Coronary artery (tissue), 2 donors: Measurements from ENCODE around the gene TEAD4.

Experiments used
- DNase-seq: peaks from one replicate; pipeline ENCODE4 v3.0.0-alpha.2; 2017; ENCODE audit warnings: low spot score
- H3K27ac ChIP-seq, 2 donors: fragments of 200-600 bp; sonication (generic); one replicate each; pipeline ENCODE4 v1.5.1; 2016 to 2019
- H3K4me3 ChIP-seq: fragments of 200-600 bp; sonication (generic); 2 replicates; pipeline ENCODE4 v1.5.1; 2016; ENCODE audit warnings: mild to moderate bottlenecking, moderate library complexity
- TF ChIP-seq, protein P1 (sequence below): fragments of 200-600 bp; sonication (generic); IDR thresholded peaks from one replicate; pipeline ENCODE4 v1.5.1; 2019; ENCODE audit warnings: antibody characterized with exemption

TEAD4 gene

DNA sequence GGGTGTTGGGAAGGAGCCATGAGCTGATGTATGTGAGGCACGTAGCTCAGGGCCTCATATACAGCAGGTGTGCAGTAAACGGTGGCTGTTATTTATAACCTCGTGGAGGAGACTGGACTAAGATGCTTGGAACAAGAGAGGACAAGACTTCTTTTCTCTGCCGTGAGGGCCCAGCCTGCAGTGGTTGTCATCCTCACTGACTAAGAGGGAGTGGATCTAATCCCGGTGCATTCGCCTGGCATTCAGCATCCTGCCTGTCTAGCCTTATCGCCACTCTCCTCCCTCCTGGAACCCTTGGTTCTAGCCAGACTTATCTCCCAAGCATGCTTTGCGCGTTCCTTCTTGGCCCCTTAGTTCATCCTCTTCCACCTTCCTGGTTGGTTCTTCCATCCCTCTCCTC, 121.9 kb downstream of the TEAD4 start:
- Histone ChIP-seq H3K4me3 (no peak overlapping the region), H3K27ac (no peak overlapping the region)
- no peak for DNase-seq

GRCh38 chr12:3081886-3082285, 122.7 kb downstream of the TEAD4 start:
- Histone ChIP-seq H3K27ac (no peak overlapping the region), H3K4me3 (no peak overlapping the region)
- no peak for DNase-seq
- TF ChIP-seq, protein P1, sequence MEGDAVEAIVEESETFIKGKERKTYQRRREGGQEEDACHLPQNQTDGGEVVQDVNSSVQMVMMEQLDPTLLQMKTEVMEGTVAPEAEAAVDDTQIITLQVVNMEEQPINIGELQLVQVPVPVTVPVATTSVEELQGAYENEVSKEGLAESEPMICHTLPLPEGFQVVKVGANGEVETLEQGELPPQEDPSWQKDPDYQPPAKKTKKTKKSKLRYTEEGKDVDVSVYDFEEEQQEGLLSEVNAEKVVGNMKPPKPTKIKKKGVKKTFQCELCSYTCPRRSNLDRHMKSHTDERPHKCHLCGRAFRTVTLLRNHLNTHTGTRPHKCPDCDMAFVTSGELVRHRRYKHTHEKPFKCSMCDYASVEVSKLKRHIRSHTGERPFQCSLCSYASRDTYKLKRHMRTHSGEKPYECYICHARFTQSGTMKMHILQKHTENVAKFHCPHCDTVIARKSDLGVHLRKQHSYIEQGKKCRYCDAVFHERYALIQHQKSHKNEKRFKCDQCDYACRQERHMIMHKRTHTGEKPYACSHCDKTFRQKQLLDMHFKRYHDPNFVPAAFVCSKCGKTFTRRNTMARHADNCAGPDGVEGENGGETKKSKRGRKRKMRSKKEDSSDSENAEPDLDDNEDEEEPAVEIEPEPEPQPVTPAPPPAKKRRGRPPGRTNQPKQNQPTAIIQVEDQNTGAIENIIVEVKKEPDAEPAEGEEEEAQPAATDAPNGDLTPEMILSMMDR, result no peak

More for the DNA sequence above, 121.9 kb downstream of the TEAD4 start:
- TF ChIP-seq, protein P1, result no peak

DNA sequence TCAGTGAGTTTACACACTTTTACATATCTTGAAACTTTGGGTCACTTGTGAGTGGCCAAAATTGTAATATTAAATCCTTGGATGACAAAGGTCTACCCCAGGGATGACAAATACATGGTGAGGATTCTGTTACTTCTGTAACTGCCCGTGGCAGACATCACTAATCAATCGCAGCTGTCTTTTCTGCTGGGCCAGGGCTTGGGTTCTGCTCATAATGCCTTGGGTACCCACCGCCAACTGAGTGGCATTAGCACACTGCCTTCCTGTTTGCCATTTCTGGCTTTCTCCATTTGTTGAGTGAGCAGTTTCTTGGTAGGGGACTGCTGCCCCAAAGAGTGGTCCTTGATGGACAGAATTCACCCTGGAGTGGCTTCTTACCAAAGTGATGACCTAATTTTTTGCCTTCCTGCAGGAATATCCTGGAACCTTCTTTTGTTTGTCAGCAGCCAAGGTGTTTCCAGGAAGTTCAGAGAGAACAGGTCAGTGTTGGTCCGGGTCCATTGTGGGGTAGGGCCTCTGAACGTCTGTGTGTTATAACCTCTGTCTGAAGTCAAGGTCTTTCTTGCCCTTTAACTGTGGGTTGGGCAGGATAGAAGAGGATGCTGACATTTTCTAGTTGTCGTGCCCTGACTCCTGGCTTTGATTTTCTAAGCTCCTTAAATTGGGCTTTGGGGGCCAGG, 124.2 kb downstream of the TEAD4 start:
- Histone ChIP-seq H3K4me3 (no peak overlapping the region), H3K27ac (peak overlapping the region in 1 of 2 donors; percentile 24)
- DNase-seq, result no peak
- TF ChIP-seq, protein P1, result no peak

DNA sequence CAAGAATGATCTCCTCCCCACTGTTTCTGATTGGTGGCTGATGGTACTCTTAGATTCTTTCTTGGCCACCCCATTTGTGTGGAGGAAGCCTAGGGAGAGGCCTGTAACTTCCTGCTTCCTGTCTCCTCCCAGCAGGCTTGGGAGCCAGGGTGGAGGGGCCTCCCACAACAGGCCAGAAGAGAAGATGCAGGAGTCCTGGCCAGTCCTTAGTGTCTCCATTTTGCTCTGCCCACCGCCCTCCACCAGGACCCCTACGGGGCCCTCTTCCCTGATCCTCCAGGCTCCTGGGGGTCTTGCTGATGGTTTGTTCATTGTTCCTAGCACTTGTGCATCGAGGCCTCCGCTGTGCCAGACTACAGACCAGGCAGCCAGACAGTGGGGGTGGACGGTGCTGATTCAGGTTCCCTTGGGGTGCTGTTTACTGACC, 124.7 kb downstream of the TEAD4 start:
- H3K4me3 ChIP-seq, result no peak overlapping the region
- no peak for DNase-seq
- H3K27ac ChIP-seq, result peak overlapping the region in 1 of 2 donors; percentile 23
- TF ChIP-seq, protein P1, result no peak

DNA sequence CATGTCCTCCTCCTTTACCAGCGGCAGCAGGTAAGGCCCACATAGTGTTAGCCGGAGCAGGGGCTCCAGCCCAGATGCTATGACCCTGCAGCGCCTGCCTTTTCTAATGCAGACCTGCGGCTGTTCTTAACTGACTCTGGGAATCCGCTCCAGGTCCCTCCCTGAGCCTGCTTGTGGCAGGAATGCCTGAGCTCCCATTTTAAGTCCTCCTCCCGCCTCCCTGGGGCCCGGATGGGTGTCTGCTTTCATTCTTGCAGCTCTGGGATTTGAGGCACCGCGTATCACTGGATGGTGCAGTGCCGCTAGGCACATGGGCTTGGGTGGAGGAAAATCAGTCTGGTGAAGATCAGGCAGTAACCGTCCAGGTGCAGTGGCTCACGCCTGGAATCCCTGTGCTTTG, 125.5 kb downstream of the TEAD4 start:
- DNase-seq, result no peak
- Histone ChIP-seq H3K4me3 (no peak overlapping the region), H3K27ac (no peak overlapping the region)
- TF ChIP-seq, protein P1, result no peak

DNA sequence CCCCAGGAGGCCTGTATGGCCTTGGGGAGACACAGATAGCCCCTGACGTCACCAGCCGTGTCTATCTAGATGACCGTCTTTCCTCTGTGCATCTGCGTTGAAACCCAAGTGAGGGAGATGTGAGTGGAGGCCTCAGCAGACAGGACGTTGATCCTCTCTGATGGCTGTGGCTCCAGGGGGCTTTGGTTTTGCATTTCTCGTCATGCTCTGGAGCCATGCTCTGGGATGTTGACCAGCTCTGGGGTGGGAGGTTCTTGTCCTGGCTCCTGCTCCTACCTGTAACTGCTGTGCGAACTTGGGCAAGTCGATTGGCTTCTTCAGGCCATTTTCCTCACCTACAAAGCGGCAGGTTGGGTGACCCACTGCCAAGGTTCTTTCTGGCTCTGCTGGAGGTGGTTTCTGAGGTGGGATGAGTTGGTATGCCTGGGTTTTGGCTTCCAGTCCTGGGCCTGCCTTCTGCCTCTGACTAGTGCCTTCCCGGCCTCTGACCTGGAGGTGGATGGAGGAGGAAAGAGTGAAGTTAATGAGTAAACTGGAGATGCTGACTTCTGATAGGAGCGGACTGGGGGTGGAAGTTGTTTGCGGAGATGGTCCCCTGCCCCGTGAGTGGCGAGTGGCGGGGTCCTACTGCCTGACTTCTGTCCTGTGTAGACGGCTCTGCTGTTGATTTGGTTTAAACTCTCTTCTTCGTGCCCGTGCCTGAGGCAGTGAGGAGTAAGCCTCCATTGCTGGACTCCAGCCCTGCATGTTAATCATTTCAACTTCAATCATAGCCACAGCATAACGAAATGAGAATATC, 126.3 kb downstream of the TEAD4 start:
- Histone ChIP-seq H3K4me3 (no peak overlapping the region), H3K27ac (peak overlapping the region in 1 of 2 donors; percentile 3)
- TF ChIP-seq, protein P1, result no peak
- no peak for DNase-seq

DNA sequence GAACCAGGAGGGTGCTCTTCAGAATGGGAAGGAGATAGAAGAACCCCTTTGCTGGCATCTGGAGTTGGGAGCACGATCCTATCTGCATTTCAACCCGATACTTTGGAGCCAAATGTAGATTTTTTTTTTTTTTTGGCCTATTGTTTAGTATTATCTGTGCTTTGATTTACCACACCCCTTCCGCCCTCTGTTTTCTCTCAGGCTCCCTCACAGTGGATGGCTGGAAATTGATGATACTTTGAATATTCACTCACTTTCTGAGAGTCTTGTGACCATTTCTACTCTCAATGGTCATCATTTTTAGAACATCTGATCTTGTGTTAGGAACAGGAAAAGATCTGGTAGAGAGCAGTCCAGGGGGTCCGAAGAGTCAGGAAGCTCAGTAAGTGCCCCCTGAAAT, 127.0 kb downstream of the TEAD4 start:
- DNase-seq, result no peak
- TF ChIP-seq, protein P1, result no peak
- Histone ChIP-seq H3K27ac (no peak overlapping the region), H3K4me3 (no peak overlapping the region)
